ENCODE data around the gene LRRN4CL. TPM values are rescaled to one million over a fixed set of nuclear protein-coding genes. Genes with fewer than 3 reads are reported as not detected.

The LRRN4CL gene
- total and polyA plus RNA-seq, 2 of the 8 experiments (the other 6 are each of a cell fraction or from before 2014, with no cell fraction given), result 0.05 to 0.26 TPM

DNA sequence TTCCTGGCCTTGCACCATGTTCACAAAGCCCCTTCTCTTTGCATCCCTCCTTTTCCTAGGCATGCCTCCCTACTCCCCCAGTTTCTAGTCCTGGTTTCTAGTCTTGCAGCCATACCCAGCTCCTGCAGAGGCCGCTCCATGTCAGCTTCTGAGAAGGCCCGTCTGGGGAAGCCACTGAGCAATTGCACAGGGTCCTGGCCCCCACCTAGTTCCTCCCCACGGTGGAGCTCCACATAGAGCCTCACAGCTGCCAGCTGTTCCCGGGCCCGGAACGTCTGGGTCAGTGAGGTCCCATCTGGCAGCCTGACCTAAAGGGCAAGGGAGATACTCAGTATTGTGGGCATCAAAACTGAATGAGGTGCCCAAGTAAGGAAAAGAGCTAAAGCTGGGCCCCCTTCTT is 12.6 kb downstream of the LRRN4CL start:
- H3K23ac ChIP-seq (ENCODE audit: insufficient read length), result no peak overlapping the region
- H3K9ac ChIP-seq (replicated peaks in 1 of 4; ENCODE audit: extremely low read depth in 1 of 4, low read depth in 3 of 4, low read length in 3 of 4), result no peak overlapping the region; a peak in 1 of 7 replicates
- peaks cover 3 to 8% (median 6%) of the 10 kb centered on the region in 4 experiments; a peak in 5 of 7 replicates for H3K4me1 ChIP-seq (replicated peaks in 1 of 4; ENCODE audit: control insufficient read depth in 3 of 4, insufficient read depth in 4 of 4, low read length in 3 of 4)
- no peak overlapping the region for H2AK5ac ChIP-seq (ENCODE audit: low read depth, low read length)
- H3K14ac ChIP-seq (ENCODE audit: insufficient read length), result no peak overlapping the region
- no peak overlapping the region for H2BK120ac ChIP-seq (replicated peaks; ENCODE audit: low read depth, low read length)
- DNase-seq (ENCODE audit: low read depth in 1 of 2, low spot score in 2 of 2), result no peak
- H3K27ac ChIP-seq (ENCODE audit: low read depth, low read length), result no peak overlapping the region
- FAIRE-seq, result no peak
- H2AFZ ChIP-seq (ENCODE audit: low read length), result no peak overlapping the region
- no peak overlapping the region for H3K18ac ChIP-seq (ENCODE audit: extremely low read depth, low read length)
- ChIA-PET POLR2A (ENCODE audit: partially characterized antibody) (interaction anchor here (0.7 to 61.4 kb wide), 11 partner anchors 15 to 111 kb away, joined by 3 to 2041 read pairs (median 3); partner anchors contain the start of genes BSCL2, C11orf98, CSKMT and GANAB), CTCF (ENCODE audit: partially characterized antibody) (interaction anchor here (0.5 to 3.2 kb wide), 12 partner anchors 8 to 209 kb away, joined by 3 to 16 read pairs (median 4); partner anchors contain the start of genes CSKMT and EML3)
- H2BK12ac ChIP-seq (ENCODE audit: low read depth, low read length), result no peak overlapping the region
- H3K79me2 ChIP-seq (ENCODE audit: control insufficient read depth in 1 of 2, insufficient read depth in 2 of 2, low read length in 2 of 2), result peaks cover 0 to 23% of the 10 kb centered on the region in 2 experiments; a peak in 2 of 4 replicates
- no peak overlapping the region for H4K91ac ChIP-seq (replicated peaks; ENCODE audit: insufficient read length, low read length)
- H2BK20ac ChIP-seq (ENCODE audit: low read length), result no peak overlapping the region
- H3K4me2 ChIP-seq (ENCODE audit: insufficient read depth in 1 of 2, low read depth in 2 of 2, low read length in 2 of 2), result no peak overlapping the region
- H3K56ac ChIP-seq (replicated peaks; ENCODE audit: insufficient read length, low read depth, low read length), result no peak overlapping the region
- no peak overlapping the region for H3K4ac ChIP-seq (replicated peaks; ENCODE audit: insufficient read length, low read depth, low read length)
- H2BK5ac ChIP-seq (ENCODE audit: low read depth, low read length), result no peak overlapping the region
- H3K27me3 ChIP-seq (replicated peaks in 1 of 4; ENCODE audit: control insufficient read depth in 3 of 4, extremely low read depth in 1 of 4, insufficient read depth in 3 of 4, low read length in 3 of 4), result no peaks in the 10 kb centered on the region
- H2BK15ac ChIP-seq (ENCODE audit: low read length), result no peak overlapping the region
- WGBS, 2 experiments (ENCODE audit: extremely low coverage in 1 of 2, insufficient coverage in 1 of 2, insufficient read length in 1 of 2, insufficient replicate concordance in 2 of 2, low coverage in 1 of 2, low lambda C conversion rate in 2 of 2, missing lambda C conversion rate in 1 of 2), result 95% methylated on average over 6 of the region's 6 CpGs; no CpG with 5 or more reads in 1 of the 2 experiments
- H3K4me3 ChIP-seq (ENCODE audit: extremely low read depth in 1 of 4, insufficient read depth in 2 of 4, low read depth in 3 of 4, low read length in 4 of 4), result no peak overlapping the region
- no peak overlapping the region for H4K5ac ChIP-seq (ENCODE audit: insufficient read length, low read depth, low read length)
- peaks cover 9% of the 10 kb centered on the region for H3K23me2 ChIP-seq (ENCODE audit: low read depth, low read length)
- no peak overlapping the region for H4K8ac ChIP-seq (ENCODE audit: extremely low read depth, insufficient read depth, low read length)
- H3K36me3 ChIP-seq (ENCODE audit: control insufficient read depth in 2 of 4, insufficient read depth in 4 of 4, low read length in 3 of 4), result peaks cover 5 to 29% (median 9%) of the 10 kb centered on the region in 4 experiments; a peak in 5 of 8 replicates
- H4K20me1 ChIP-seq (replicated peaks in 1 of 2; ENCODE audit: control insufficient read depth in 1 of 2, insufficient read depth in 2 of 2, low read length in 2 of 2), result peaks cover 0 to 1% of the 10 kb centered on the region in 2 experiments
- H3K9me3 ChIP-seq (ENCODE audit: insufficient read depth in 2 of 2, low read depth in 1 of 2, low read length in 1 of 2), result no peaks in the 10 kb centered on the region
- H3K79me1 ChIP-seq (ENCODE audit: low read depth, low read length), result peaks cover 9% of the 10 kb centered on the region
- peak; percentile 27 to 40; a peak in 2 of 4 replicates for TF ChIP-seq RAD21 (IDR thresholded peaks at IDR 0.05 in 1 of 2, conservative IDR thresholded peaks at IDR 0.05 in 1 of 2; ENCODE audit: low read depth in 2 of 2, low read length in 2 of 2)

All from H1 (cell line).